HepG2 (cell line): ENCODE results near the gene SNRNP25. TPM values are rescaled to one million over a fixed set of nuclear protein-coding genes. Genes with fewer than 3 reads are reported as not detected.

Source experiments
- ATAC-seq: fragments of 200-7000 bp; cut with Tn5 transposase; 3 replicates; pipeline ENCODE4 v1.9.1; 2020; ENCODE audit warnings: mild to moderate bottlenecking, moderate library complexity
- BruUV-seq: library from RNA; stranded (reverse); fragments of 400-500 nt; replicated peaks from 2 replicates; lab custom pipeline; 2021; lab: Mats Ljungman, UMichigan
- CTCF ChIA-PET: fragments of 300-600 bp; formaldehyde crosslinking; extraction: SDS; loops from one replicate; lab custom pipeline; 2021; ENCODE audit warnings: low total read pairs, inconsistent platforms, low intra/inter-chr PET ratio; lab: Yijun Ruan, JAX
- POLR2A ChIA-PET: fragments of 350-600 bp; sonication (Branson Sonifier 250); formaldehyde crosslinking; loops from one replicate; lab custom pipeline; 2020; ENCODE audit warnings: antibody characterized with exemption, inconsistent platforms; lab: Yijun Ruan, JAX
- DNase-seq: peaks from one replicate; pipeline ENCODE4 v3.0.0-alpha.2; 2015; ENCODE audit warnings: low spot score
- FAIRE-seq: peaks from 3 replicates; lab custom pipeline; 2011; peaks lifted over from hg19 to GRCh38; lab: Jason Lieb, UNC
- H2AFZ ChIP-seq: one replicate; pipeline ENCODE4 v1.6.1; 2011; ENCODE audit warnings: low read length, inconsistent platforms
- H3K27ac ChIP-seq: fragments of 300-600 bp; 3 replicates; pipeline ENCODE4 v1.8.0; 2011; ENCODE audit warnings: mixed run types, mild to moderate bottlenecking, mixed read lengths, low read length, inconsistent platforms; ENCODE audit not compliant: insufficient read depth; ENCODE audit errors: extremely low read length
- H3K27me3 ChIP-seq, 2 experiments: fragments of 200-600 bp in 1 of 2; 2 replicates in 1 of 2; 3 replicates in 1 of 2; pipeline versions ENCODE4 v1.6.0 to v1.8.0; 2011; ENCODE audit warnings: low read length in 2 of 2, mild to moderate bottlenecking in 2 of 2, moderate library complexity in 2 of 2, inconsistent platforms in 1 of 2; ENCODE audit not compliant: insufficient read depth in 2 of 2, control insufficient read depth in 1 of 2
- H3K36me3 ChIP-seq, 2 experiments: fragments of 200-600 bp in 1 of 2; replicated peaks in 1 of 2; 2 replicates in 1 of 2; 3 replicates in 1 of 2; pipeline versions ENCODE4 v1.5.1 to v1.8.0; 2011; ENCODE audit warnings: low read length in 2 of 2, inconsistent platforms in 1 of 2; ENCODE audit not compliant: insufficient read depth in 2 of 2, control insufficient read depth in 1 of 2
- H3K4me1 ChIP-seq: 2 replicates; pipeline ENCODE4 v1.5.1; 2012; ENCODE audit warnings: low read length, inconsistent platforms; ENCODE audit not compliant: insufficient read depth
- H3K4me2 ChIP-seq: 2 replicates; pipeline ENCODE4 v1.6.0; 2011; ENCODE audit warnings: low read depth, low read length, inconsistent platforms
- H3K4me3 ChIP-seq, 3 experiments: fragments of 200-600 bp in 1 of 3; sonication (generic), shearing (Covaris generic) in 1 of 3; replicated peaks in 1 of 3; 2 replicates each; pipeline ENCODE4 v1.5.1; 2011 to 2016; ENCODE audit warnings: low read length in 3 of 3, inconsistent platforms in 2 of 3, low read depth in 2 of 3, mild to moderate bottlenecking in 2 of 3, control low read depth in 1 of 3, mixed read lengths in 1 of 3; ENCODE audit not compliant: insufficient read depth in 1 of 3
- H3K79me2 ChIP-seq: one replicate; pipeline ENCODE4 v1.6.1; 2011; ENCODE audit warnings: low read length, inconsistent platforms; ENCODE audit not compliant: insufficient read depth
- H3K9ac ChIP-seq: 2 replicates; pipeline ENCODE4 v1.6.0; 2011; ENCODE audit warnings: mild to moderate bottlenecking, low read depth, low read length, inconsistent platforms; ENCODE audit not compliant: insufficient read depth
- H3K9me3 ChIP-seq: 2 replicates; pipeline ENCODE4 v1.5.1; 2012; ENCODE audit warnings: mild to moderate bottlenecking, low read length
- H4K20me1 ChIP-seq: 2 replicates; pipeline ENCODE4 v1.6.0; 2011; ENCODE audit warnings: inconsistent platforms, mild to moderate bottlenecking, low read length, moderate library complexity; ENCODE audit not compliant: insufficient read depth
- TBP ChIP-seq: sonication (generic); formaldehyde crosslinking; IDR thresholded peaks from 2 replicates; pipeline ENCODE4 v1.5.0; 2020; ENCODE audit warnings: missing genetic modification reagents
- ZNF263 ChIP-seq: sonication (generic); formaldehyde crosslinking; IDR thresholded peaks from 2 replicates; pipeline ENCODE4 v1.4.0; 2020; ENCODE audit warnings: missing genetic modification reagents
- ZNF382 ChIP-seq: sonication (generic); formaldehyde crosslinking; IDR thresholded peaks from 2 replicates; pipeline ENCODE4 v1.5.0; 2020; ENCODE audit warnings: missing genetic modification reagents, mild to moderate bottlenecking, borderline replicate concordance
- ZNF580 ChIP-seq: IDR thresholded peaks from 2 replicates; pipeline ENCODE4 v1.6.1; 2016; ENCODE audit warnings: low read depth, borderline replicate concordance
- ZNF615 ChIP-seq: sonication (generic); formaldehyde crosslinking; IDR thresholded peaks from 2 replicates; pipeline ENCODE4 v1.5.0; 2020; ENCODE audit warnings: mild to moderate bottlenecking, missing genetic modification reagents, borderline replicate concordance
- ZNF75D ChIP-seq: sonication (generic); formaldehyde crosslinking; IDR thresholded peaks from 2 replicates; pipeline ENCODE4 v1.8.1; 2023; ENCODE audit warnings: missing genetic modification reagents, mild to moderate bottlenecking, borderline replicate concordance
- ZNF775 ChIP-seq: sonication (generic); formaldehyde crosslinking; IDR thresholded peaks from 2 replicates; pipeline ENCODE4 v1.4.0; 2020; ENCODE audit warnings: missing genetic modification reagents, mild to moderate bottlenecking, moderate library complexity, borderline replicate concordance
- ZNF781 ChIP-seq: sonication (generic); formaldehyde crosslinking; IDR thresholded peaks from 2 replicates; pipeline ENCODE4 v1.5.1; 2020; ENCODE audit warnings: borderline replicate concordance, mild to moderate bottlenecking, missing genetic modification reagents; ENCODE audit errors: not compliant biosample characterization
- WGBS: methylation state at CpG from one replicate; pipeline ENCODE4 v1.1.6; 2017; ENCODE audit warnings: low lambda C conversion rate; 5-methylcytosine and 5-hydroxymethylcytosine counted together
- in situ Hi-C: cut with HindIII; loops from 2 replicates; pipeline ENCODE4 v1.10.0; 2017; ENCODE audit warnings: low pct_unique_long_range_greater_than_20kb; ENCODE audit not compliant: extremely low pct_ligation_motif_present
- intact Hi-C: fragments of 100-400 bp; cut with micrococcal nuclease; formaldehyde crosslinking; loops from one replicate; pipeline ENCODE4 v1.10.0; 2022; ENCODE audit not compliant: unreplicated experiment
- polyA plus RNA-seq, 8 experiments: library from polyadenylated mRNA; depleted of rRNA in 3 of 8; stranded (reverse) in 7 of 8; unstranded in 1 of 8; fragments of >200 nt; fragmentation: Illumina TruSeq in 4 of 8; extraction: Trizol in 4 of 8; gene quantifications; 2 replicates each; pipeline versions ENCODE4 v1.2.1 to v1.2.3, GENCODE V29; 2011 to 2016; ENCODE audit warnings: low read depth in 4 of 8, missing spikeins in 1 of 8, mixed read lengths in 1 of 8; ENCODE audit not compliant: insufficient read depth in 1 of 8
- total RNA-seq, 5 experiments: library from RNA; depleted of rRNA; stranded (reverse); fragments of >200 nt; fragmentation: Illumina TruSeq; extraction: Trizol; gene quantifications; 2 replicates each; pipeline ENCODE4 v1.2.3, GENCODE V29; 2016; ENCODE audit warnings: low read depth in 1 of 5
- TF ChIP-seq, protein P1 (sequence below): sonication (generic); formaldehyde crosslinking; IDR thresholded peaks from 2 replicates; pipeline ENCODE4 v1.5.0; 2020; ENCODE audit warnings: mild to moderate bottlenecking, missing genetic modification reagents, borderline replicate concordance
- TF ChIP-seq, protein P2 (sequence below): sonication (generic); formaldehyde crosslinking; IDR thresholded peaks from 2 replicates; pipeline ENCODE4 v1.9.0; 2021; ENCODE audit warnings: missing genetic modification reagents, mild to moderate bottlenecking, borderline replicate concordance

The SNRNP25 gene
- total and polyA plus RNA-seq, 2 of the 13 experiments (the other 11 are each of a cell fraction or from before 2014, with no cell fraction given), result 34.1 to 97.4 TPM

GRCh38 chr16:89391-90302, 36.0 kb downstream of the SNRNP25 start (continued):
- TF ChIP-seq, protein P1, sequence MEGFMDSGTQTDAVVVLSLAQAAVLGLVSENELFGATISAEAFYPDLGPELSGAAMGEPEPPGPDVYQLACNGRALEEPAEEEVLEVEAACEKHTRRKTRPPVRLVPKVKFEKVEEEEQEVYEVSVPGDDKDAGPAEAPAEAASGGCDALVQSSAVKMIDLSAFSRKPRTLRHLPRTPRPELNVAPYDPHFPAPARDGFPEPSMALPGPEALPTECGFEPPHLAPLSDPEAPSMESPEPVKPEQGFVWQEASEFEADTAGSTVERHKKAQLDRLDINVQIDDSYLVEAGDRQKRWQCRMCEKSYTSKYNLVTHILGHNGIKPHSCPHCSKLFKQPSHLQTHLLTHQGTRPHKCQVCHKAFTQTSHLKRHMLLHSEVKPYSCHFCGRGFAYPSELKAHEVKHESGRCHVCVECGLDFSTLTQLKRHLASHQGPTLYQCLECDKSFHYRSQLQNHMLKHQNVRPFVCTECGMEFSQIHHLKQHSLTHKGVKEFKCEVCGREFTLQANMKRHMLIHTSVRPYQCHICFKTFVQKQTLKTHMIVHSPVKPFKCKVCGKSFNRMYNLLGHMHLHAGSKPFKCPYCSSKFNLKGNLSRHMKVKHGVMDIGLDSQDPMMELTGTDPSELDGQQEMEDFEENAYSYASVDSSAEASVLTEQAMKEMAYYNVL (CRISPR knock-in tag), result no peak

GRCh38 chr16:91484-91883, 37.9 kb downstream of the SNRNP25 start:
- no peak overlapping the region for H3K4me2 ChIP-seq
- H3K36me3 ChIP-seq, result peaks cover 17 to 26% of the 10 kb centered on the region in 2 experiments; a peak in 4 of 5 replicates
- H3K27ac ChIP-seq, result no peak overlapping the region
- H3K27me3 ChIP-seq, result no peaks in the 10 kb centered on the region
- no peaks in the 10 kb centered on the region for H3K79me2 ChIP-seq
- DNase-seq (no peak), FAIRE-seq (no peak), ATAC-seq (no peak)
- no peaks in the 10 kb centered on the region for H3K9me3 ChIP-seq
- H3K4me3 ChIP-seq, result no peak overlapping the region
- intact Hi-C loops, result no loop called here
- no TSS peak for BruUV-seq
- ChIA-PET CTCF (interaction anchor here (7.9 kb wide), 1 partner anchor 25 kb away, joined by 155 read pairs; no protein-coding TSS in a partner anchor), POLR2A (no interaction called here)
- no peaks in the 10 kb centered on the region for H4K20me1 ChIP-seq
- H3K4me1 ChIP-seq, result peaks cover 8% of the 10 kb centered on the region
- H3K9ac ChIP-seq, result no peak overlapping the region
- TF ChIP-seq ZNF615 (CRISPR knock-in tag), result no peak
- no peak for TF ChIP-seq ZNF75D (CRISPR knock-in tag)
- TF ChIP-seq, protein P2, sequence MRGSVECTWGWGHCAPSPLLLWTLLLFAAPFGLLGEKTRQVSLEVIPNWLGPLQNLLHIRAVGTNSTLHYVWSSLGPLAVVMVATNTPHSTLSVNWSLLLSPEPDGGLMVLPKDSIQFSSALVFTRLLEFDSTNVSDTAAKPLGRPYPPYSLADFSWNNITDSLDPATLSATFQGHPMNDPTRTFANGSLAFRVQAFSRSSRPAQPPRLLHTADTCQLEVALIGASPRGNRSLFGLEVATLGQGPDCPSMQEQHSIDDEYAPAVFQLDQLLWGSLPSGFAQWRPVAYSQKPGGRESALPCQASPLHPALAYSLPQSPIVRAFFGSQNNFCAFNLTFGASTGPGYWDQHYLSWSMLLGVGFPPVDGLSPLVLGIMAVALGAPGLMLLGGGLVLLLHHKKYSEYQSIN, result no peak
- no peak for TF ChIP-seq ZNF781 (CRISPR knock-in tag)
- TF ChIP-seq ZNF263 (CRISPR knock-in tag), result peak; percentile 87
- TF ChIP-seq ZNF382, result no peak
- no peak for TF ChIP-seq TBP (CRISPR knock-in tag)
- TF ChIP-seq ZNF580 (CRISPR knock-in tag), result no peak
- TF ChIP-seq ZNF775 (CRISPR knock-in tag), result no peak
- H2AFZ ChIP-seq, result no peak overlapping the region
- WGBS, result 95% methylated on average over 9 of the region's 9 CpGs
- in situ Hi-C loops, result no loop called here
